Midbrain (tissue), 1 donor: ENCODE measurements around the gene CAPN8.
A peak's percentile ranks its signal among the peaks of the same experiment; 100 is the strongest.

Source experiments
- DNase-seq: peaks from one replicate; lab custom pipeline; 2025; lab: John Stamatoyannopoulos, UW

CAPN8 gene

DNA sequence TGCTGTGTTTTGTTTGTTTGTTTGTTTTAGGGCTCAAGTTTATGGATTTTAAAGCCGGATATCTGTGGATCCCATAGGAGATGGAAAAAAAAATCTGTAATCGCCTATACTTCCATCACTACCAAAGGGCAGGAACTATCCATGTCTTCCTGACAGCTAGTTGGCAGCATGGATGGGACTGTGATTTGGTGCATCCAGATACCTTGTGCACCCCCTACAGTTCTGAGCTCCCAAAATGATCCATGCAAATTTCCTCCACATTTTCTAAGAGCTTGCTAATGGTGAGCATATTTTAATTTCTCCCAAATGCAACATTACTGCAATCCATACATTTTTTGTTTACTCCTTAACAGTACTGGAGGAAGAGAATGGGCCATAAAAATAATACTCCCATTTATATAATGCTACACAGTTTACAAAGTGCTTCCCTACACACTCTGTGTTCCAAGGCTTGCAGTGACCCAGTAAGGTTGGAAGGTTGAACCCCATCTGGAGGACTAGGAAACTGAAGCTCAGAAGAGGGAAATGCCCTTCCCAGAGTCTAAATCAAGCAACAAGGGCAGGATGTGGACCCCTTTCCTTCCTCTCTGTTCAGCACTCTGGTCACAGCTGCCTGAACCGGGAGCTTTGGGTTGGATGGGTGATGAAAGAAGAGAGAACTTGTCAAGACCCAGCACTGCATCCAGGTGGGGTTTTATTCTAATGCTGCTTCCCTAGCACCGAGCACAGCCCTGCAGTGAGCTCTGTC is 48.0 kb downstream of the CAPN8 start:
- no peak for DNase-seq

- DNase-seq = no peak
Measured at GRCh38 chr1:223616586-223616985, 48.9 kb downstream of the CAPN8 start.

- DNase-seq = no peak
Measured at GRCh38 chr1:223611936-223612335, 53.6 kb downstream of the CAPN8 start.

DNA sequence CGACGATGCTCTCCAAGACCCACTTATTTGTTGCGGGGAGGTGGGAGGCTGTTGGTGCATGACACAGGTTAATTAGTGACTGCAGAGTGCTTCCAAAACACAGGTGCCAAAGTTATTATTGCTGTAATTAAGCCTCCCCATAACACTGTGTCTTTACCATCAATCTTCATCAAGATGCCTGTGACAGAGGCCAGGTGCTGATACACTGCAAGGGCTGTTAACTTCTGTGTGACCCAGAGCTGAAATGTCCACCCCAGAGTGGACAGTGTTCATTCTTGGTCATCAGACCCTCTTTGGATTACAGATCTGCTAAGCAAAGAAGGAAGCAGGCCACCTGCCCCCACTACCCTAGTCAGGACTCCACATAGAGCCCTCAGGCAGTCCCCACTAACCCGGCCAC is 55.5 kb downstream of the CAPN8 start:
- no peak for DNase-seq

- no peak for DNase-seq
Measured at GRCh38 chr1:223609066-223609465, 56.4 kb downstream of the CAPN8 start.

- DNase-seq = no peak
Measured at GRCh38 chr1:223558512-223558911, 107.0 kb downstream of the CAPN8 start.

- DNase-seq = no peak
Measured at GRCh38 chr1:223557130-223557475, 108.4 kb downstream of the CAPN8 start.

GRCh38 chr1:223556414-223557129 is 108.9 kb downstream of the CAPN8 start:
- DNase-seq = no peak

- DNase-seq = no peak
Measured at GRCh38 chr1:223553957-223554356, 111.5 kb downstream of the CAPN8 start.

GRCh38 chr1:223551610-223552009 is 113.9 kb downstream of the CAPN8 start:
- no peak for DNase-seq

DNA sequence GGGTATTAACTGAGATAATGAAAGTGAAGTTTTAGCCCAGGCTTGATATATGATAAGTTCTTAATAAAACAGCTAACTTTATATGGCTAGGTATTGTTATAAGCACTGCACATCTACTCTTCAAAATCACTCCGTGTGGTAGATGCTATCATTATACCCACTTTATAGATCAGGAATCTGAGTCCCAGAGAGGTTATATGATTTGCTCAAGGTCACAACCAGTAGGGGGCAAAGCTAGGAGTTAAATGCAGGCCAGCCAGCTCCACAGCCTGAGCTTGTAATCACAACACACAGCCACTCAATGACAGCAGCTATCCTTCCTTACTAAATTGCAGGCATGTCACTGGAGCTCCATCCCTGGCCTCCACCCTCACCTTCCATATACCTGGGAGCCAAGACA is 115.8 kb downstream of the CAPN8 start:
- no peak for DNase-seq

DNA sequence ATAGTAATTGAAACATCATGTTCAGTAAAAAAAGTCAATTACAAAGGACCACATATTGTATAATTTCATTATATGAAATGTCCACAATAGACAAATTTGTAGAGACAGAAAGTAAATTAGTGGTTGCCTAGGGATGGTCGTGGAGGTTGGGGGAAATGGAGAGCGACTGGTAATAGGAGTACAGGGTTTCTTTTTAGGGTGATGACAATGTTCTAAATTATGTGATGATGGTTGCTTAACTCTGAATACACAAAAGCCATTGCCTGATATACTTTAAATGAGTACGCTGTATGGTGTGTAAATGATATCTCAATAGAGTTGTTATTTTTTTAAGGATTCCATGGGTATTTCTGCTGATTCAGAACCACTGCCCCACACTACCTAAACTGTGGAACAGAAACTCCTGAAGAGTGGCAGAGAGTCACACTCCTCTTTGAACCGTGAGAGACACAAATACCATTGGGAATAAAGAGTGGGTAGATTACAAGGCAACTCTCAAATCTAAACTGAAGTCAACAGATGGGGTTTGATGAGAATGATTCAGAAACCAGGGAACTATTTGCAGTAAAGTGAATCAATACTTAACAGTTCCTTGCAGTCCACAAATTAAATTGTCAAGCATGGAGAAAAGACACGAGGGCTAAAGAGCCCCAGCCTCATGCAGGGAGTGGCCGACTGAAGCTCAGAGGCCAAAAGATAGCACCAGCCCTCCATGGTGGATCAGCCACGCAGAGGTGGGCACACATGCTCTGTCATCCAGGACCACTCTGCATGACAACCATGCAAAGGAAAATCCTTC is 118.0 kb downstream of the CAPN8 start:
- no peak for DNase-seq

DNA sequence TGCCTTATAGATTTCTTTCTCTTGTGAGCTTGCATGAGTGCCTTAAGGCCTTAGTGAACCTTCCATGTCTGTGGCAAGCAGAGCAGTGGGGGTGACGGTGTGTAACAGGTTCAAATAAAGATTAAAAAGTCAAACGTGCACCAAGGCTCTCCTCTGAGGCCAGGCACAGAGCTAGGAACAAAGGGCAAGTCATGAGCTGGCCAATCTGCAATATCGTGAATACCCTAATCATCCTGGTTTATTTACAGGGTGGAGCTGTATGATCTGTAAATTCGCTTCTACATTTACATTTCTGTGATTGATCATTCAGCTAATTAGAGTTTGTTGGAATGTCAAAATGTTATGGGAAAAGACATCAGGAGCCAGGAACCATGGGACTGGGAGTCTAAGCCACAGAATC is 120.2 kb downstream of the CAPN8 start:
- no peak for DNase-seq

GRCh38 chr1:223543560-223543959 is 121.9 kb downstream of the CAPN8 start:
- no peak for DNase-seq

GRCh38 chr1:223542831-223543230 is 122.7 kb downstream of the CAPN8 start:
- DNase-seq = no peak

DNA sequence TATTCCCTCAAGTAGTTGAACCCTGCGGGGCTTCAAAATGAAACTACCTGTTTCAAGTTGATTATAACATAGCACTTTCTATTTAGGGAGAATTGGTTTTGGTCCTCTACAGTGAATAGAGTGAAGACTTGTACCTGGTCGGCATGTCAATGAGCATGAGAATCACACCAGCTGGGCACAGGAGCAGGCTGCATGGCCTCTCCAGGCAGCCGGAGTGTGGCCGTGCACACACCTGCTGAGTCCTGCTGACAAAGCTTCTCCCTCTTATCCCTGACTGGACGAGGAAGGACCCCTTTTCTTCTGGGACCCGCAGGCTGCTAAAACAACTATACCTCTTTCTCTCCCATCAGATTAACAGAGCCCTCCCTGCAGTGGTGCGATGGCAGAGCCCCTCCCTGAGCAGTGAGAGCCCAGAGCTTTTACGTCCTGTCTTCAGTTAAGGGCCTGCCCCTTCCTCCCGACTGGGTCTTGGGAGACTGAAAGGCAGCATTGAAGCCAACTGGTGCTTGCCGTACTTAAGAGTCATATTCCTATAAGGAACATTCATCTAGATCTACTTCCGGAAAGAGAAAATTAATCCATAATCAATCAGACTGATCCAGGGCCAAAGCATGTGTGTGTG is 124.9 kb downstream of the CAPN8 start:
- no peak for DNase-seq

DNA sequence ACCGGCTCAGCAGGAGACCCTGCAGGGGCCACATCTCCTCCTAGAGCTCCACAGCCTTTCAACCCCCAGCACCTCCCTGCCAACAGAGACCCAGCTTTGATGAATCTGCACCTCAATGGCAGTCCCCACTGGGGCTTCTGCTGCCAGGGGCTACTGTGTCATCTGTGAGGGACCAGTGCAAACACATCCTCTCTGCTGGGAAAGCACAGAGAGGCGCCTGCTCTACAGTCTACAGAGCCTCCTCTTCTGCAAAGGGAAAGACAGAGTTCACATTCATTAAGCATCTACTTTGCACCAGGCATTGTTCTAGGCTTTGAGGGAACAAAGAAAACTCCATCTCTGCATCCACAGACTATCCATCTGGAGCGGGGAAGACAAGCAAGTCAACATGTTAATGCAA is 125.8 kb downstream of the CAPN8 start:
- DNase-seq = no peak

DNA sequence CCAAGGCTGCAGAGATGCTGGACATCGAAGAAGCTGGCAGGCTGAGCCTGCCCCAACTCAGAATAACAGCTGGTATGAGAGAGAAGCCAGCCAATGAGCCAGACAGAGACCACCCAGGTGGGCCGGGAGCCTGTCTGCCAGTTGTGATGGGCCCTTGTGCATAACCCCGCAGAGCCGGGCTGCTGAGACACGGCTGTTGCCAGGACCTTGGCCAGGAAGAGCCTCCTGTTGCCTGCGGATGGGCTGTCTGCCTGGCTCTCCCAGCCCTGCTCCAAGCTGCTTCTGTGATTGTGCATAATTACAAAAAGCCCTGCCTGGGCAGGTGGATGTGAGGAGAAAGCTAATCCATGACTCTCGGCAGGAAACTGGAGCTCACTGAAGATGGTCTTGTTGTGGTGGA is 126.5 kb downstream of the CAPN8 start:
- DNase-seq = no peak

DNA sequence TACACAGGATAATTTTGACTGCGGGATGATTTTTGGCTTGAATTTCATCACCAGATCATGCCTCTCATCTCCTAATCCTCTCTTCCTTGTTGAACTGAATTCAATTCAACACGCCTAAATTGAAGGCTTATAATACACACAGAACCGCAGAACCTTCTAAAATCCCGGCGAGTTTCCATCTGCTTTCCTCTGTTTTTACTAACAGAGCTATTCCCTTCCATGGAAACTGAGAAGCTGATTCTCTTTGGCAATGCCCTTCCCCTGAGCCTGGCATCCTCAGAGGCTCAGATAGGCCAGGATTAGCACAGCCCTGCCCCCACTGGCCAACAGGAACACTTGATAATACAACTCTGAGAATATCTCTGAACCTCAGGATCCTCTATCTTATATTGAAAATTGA is 130.2 kb downstream of the CAPN8 start:
- no peak for DNase-seq

GRCh38 chr1:223534677-223535076 is 130.8 kb downstream of the CAPN8 start:
- no peak for DNase-seq

- DNase-seq = no peak
Measured at GRCh38 chr1:223533708-223534107, 131.8 kb downstream of the CAPN8 start.

- DNase-seq = peak; percentile 38
Measured at GRCh38 chr1:223531742-223532341, 133.7 kb downstream of the CAPN8 start.
